Epithelial cell of esophagus (primary cell): ENCODE data around the gene EMC8.

Experiments
- DNase-seq: peaks from one replicate; pipeline ENCODE4 v3.0.0; 2010; ENCODE audit warnings: low read depth
- H3K4me3 ChIP-seq: 2 replicates; pipeline ENCODE4 v1.5.1; 2011; ENCODE audit warnings: mild to moderate bottlenecking, low read length, control low read depth
- TF ChIP-seq, protein P1 (sequence below): IDR thresholded peaks from 2 replicates; pipeline ENCODE4 v1.5.1; 2011; ENCODE audit warnings: low read depth, mild to moderate bottlenecking, low read length, control low read depth, inconsistent platforms; ENCODE audit not compliant: insufficient read depth; ENCODE audit errors: missing control alignments

Gene EMC8

DNA sequence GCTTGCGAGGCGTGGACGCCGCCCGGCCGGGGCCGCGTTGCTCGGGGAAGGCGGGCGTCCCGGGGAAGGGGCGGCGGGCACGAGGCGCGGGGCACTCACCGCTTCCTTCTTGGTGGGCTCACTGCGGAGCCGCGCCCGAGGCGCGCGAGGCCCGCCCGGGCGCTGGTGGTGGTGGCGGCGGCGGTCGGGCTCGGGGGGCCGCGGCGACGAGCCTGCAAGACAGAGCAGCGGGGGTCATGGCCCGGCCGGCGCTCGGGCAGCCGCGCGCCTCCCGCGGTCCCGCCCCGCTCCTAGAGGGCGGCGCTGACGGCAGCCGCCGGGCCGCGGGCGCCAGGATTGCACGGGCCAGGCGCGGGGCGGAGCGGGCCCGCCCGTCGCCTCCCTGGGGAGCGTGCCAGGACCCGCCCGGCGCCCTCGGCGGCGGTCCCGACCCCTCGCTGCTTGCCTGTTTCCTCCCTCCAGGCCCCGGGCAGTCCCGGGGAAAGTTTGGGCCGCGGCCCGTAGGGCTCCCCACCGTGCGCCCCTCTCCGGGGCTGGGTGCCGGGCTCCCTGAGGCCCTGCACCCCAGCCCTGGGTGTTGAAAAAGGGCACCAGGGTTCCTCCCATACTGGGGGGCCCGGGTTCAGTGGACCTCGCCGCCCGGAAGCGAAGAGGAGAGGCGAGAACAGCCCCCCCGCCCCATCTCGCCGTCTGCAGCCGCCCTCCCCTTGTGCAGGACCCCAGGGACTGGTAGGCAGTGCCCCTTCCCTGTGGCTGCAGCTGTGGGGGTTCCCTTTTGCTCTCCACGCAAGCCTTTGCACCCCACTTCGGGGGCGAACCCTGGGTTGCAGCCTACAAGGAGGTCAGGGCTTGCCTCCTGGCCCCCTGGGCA lies 48.3 kb downstream of the EMC8 start, which contains the start of gene C16orf74:
C16orf74 (minus strand) TSS at position 270 of the 871 bp plus-strand sequence. CDS start 15,879 bp downstream, outside the sequence.
- H3K4me3 ChIP-seq = peak within 1 kb of the TSS; percentile 64
- TF ChIP-seq, protein P1, sequence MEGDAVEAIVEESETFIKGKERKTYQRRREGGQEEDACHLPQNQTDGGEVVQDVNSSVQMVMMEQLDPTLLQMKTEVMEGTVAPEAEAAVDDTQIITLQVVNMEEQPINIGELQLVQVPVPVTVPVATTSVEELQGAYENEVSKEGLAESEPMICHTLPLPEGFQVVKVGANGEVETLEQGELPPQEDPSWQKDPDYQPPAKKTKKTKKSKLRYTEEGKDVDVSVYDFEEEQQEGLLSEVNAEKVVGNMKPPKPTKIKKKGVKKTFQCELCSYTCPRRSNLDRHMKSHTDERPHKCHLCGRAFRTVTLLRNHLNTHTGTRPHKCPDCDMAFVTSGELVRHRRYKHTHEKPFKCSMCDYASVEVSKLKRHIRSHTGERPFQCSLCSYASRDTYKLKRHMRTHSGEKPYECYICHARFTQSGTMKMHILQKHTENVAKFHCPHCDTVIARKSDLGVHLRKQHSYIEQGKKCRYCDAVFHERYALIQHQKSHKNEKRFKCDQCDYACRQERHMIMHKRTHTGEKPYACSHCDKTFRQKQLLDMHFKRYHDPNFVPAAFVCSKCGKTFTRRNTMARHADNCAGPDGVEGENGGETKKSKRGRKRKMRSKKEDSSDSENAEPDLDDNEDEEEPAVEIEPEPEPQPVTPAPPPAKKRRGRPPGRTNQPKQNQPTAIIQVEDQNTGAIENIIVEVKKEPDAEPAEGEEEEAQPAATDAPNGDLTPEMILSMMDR = no peak
- DNase-seq = peak; percentile 82

DNA sequence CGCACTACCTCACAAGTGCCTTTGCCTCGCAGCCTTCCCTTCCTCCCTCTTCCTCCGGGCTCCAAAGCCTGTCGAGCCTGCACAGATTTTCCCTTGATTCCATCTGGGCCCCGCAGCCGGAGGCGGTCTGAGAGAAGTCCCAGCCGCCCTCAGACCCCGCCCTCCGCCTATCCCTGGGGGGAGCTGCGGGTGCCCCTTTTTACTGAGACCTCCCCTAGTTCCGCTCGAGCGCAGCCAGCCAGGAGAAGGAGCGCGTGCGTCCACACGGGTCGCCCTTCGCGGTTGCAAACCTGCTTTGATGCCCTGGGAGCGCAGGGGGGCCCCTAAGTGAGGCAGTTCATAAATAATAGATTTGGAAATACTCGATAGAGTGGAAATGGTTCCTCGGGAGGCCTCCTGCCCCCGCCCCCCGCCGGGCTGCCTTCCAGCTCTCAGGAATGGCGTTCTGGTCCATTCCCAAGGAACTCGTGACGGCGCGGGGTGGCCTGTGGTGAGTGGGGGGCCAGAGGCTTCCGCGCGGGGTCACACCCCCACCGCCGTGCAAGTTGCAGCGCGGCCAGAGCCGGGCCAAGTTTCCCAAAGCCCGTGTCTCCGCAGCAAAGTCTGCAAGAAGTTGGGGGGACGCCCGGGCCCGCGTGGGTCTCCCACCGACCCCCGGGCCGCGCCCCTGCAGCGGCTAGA lies 49.1 kb downstream of the EMC8 start:
- H3K4me3 ChIP-seq = peak overlapping the region; percentile 64
- peak; percentile 37 for DNase-seq
- TF ChIP-seq, protein P1 = no peak

DNA sequence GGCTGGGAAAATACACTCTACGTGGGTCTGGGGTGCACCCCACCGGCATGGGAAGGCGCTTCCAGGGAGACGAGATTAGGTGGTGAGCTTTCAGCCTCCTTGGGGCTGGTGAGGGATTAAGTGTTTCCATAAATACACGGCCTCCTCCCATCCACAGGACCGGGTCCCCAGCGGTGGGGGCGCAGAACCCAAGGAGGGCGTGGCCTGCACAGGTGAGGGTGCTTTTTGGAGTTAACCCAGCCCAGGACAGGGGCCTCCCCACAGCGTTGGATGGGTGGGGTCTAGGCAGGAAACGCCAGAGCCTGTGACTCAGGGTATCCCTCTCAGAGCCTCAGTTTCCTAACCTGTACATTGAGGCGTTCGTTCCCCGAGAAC lies 49.6 kb downstream of the EMC8 start:
- H3K4me3 ChIP-seq = peak overlapping the region; percentile 64
- TF ChIP-seq, protein P1 = no peak
- DNase-seq = no peak

DNA sequence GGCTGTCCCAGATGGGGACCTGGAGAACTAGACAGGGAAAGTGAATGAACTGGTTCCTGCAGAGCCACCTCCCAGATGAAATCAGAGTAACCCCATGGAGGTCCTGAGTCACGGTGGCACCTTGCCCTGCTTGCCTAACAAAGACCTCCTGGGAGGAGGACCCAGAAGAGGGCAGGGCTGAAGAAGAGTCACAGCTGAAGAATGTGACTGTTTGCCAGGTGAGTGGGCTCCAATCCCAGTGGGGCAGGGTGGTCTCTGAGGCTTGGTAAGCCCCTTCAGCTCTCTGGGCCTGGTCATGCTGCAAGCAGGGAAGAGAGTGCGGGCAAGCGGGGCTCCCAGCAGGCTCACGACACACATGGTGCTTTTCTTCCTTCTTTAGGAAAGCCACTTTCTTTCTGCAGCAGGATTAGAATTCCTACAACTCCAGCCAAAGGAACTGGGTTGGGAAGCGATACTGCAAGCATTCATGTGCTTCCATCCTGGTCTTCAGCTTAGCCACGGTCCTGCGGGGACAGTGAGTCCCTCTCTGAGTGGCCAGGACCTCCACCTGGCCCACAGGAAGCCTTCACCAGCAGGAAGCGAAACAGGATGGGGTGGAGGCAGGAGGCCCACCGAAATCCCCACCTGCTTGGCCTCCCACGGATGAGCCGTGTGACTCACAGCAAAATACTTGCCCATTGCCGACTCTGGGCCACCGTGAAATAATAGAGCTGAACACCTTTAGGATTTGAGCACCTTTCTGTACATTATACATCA lies 52.7 kb downstream of the EMC8 start:
- TF ChIP-seq, protein P1 = no peak
- peak; percentile 96 for DNase-seq
- H3K4me3 ChIP-seq = peak overlapping the region; percentile 8

DNA sequence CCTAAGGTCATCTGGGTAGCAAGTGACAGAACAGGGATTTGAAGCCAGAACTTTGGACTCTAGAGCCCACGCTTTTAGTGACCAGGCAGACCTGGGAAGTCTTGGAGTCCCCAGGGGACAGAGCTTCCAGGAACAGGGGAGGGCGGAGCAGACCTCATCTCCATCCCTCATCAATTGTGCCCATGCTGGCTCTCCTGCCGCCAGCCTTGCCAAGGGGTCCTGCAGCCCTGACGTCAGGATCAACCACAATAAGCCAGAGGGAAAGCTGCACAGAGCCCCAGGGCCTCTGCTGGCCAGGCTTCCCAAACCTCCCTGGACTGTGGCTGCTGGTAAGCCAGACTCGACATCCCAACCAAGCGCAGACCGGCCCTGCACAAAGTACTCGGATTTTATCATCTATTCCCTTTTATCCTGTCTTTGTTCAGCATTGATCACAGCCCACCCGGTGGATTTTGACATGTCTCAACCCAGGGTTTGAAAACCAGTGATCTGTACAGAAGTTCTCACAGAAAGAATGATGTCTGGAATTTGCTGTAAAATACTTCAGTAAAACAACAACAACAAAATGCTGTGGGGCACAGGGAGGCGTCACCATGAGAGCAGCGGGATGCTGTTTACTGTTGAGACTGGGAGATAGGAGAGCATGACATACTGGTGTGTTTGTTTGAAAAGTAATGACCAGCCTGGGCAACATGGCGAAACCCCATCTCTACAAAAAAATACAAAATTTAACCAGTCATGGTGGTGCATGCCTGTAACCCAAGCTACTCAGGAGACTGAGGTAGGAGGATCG lies 60.2 kb downstream of the EMC8 start:
- TF ChIP-seq, protein P1 = no peak
- H3K4me3 ChIP-seq = no peak overlapping the region
- DNase-seq = no peak

DNA sequence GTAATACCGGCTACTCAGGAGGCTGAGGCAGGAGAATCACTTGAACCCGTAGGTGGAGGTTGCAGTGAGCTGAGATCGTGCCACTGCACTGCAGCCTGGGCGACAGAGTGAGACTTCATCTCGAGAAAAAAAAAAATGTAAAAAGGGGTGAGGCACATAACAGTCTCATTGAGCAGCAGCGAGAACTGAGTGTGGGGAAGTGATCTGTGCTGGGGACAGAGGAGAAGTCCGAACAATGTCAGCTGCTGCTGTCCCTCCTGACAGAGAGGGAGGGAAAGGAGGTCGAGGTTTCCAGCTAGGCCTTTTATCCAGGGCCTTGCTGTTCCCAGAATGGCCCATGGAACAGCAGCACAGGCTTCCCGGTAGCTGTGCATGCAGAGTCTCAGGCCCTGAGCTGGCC lies 62.4 kb downstream of the EMC8 start:
- no peak overlapping the region for H3K4me3 ChIP-seq
- DNase-seq = no peak
- TF ChIP-seq, protein P1 = no peak
